B cell (primary cell): ENCODE data around the gene PARD6A. TPM values are rescaled to one million over a fixed set of nuclear protein-coding genes. Genes with fewer than 3 reads are reported as not detected.
A peak's percentile ranks its signal among the peaks of the same experiment; 100 is the strongest.

Experiments
- ATAC-seq: fragments of 200-7000 bp; cut with Tn5 transposase; one replicate; pipeline ENCODE4 v1.10.0; 2021; ENCODE audit warnings: low read depth, mild to moderate bottlenecking, moderate number of reproducible peaks, moderate library complexity
- CTCF ChIA-PET: fragments of 350-600 bp; sonication (Branson Sonifier 250); formaldehyde crosslinking; loops from one replicate; lab custom pipeline; 2021; ENCODE audit warnings: antibody characterized with exemption, inconsistent platforms; lab: Charles Lee
- POLR2A ChIA-PET: fragments of 350-600 bp; sonication (Branson Sonifier 250); formaldehyde crosslinking; loops from one replicate; lab custom pipeline; 2021; ENCODE audit warnings: antibody characterized with exemption; lab: Charles Lee
- DNase-seq: peaks from one replicate; pipeline ENCODE4 v3.0.0; 2013
- H2AFZ ChIP-seq: 2 replicates; pipeline ENCODE4 v1.6.1; 2012; ENCODE audit warnings: mild to moderate bottlenecking, low read depth, low read length; ENCODE audit not compliant: insufficient read depth, poor library complexity, severe bottlenecking
- H3K27ac ChIP-seq, 2 donors: 1 replicate in 1 of 2; 2 replicates in 1 of 2; pipeline ENCODE4 v1.5.1; 2012 to 2013; ENCODE audit warnings: low read length in 2 of 2, mild to moderate bottlenecking in 2 of 2, moderate library complexity in 1 of 2
- H3K27me3 ChIP-seq, 4 experiments: fragments of 200-600 bp in 1 of 4; sonication (generic) in 1 of 4; replicated peaks in 1 of 4; 1 replicate in 2 of 4; 2 replicates in 2 of 4; pipeline versions ENCODE4 v1.6.1 to v1.7.0; 2013 to 2016; ENCODE audit warnings: low read length in 3 of 4, mild to moderate bottlenecking in 2 of 4, mixed read lengths in 1 of 4, moderate library complexity in 1 of 4; ENCODE audit not compliant: insufficient read depth in 4 of 4, control insufficient read depth in 3 of 4; ENCODE audit errors: control extremely low read depth in 1 of 4
- H3K36me3 ChIP-seq, 2 experiments: replicated peaks in 1 of 2; 1 replicate in 1 of 2; 2 replicates in 1 of 2; pipeline versions ENCODE4 v1.6.1 to v1.7.1; 2013; ENCODE audit warnings: low read length in 1 of 2; ENCODE audit not compliant: insufficient read depth in 2 of 2, control insufficient read depth in 1 of 2; ENCODE audit errors: control extremely low read depth in 1 of 2, extremely low read depth in 1 of 2
- H3K4me1 ChIP-seq, 2 donors: fragments of 200-600 bp in 1 of 2; sonication (generic) in 1 of 2; 1 replicate in 1 of 2; 2 replicates in 1 of 2; pipeline versions ENCODE4 v1.5.1 to v1.6.1; 2013 to 2017; ENCODE audit warnings: low read length in 2 of 2; ENCODE audit not compliant: control insufficient read depth in 2 of 2, insufficient read depth in 2 of 2
- H3K4me2 ChIP-seq: replicated peaks from 2 replicates; pipeline ENCODE3; 2012; ENCODE audit warnings: mild to moderate bottlenecking, low read depth, low read length; ENCODE audit not compliant: poor library complexity, severe bottlenecking
- H3K4me3 ChIP-seq, 5 experiments: fragments of 200-600 bp in 1 of 5; sonication (generic) in 1 of 5; 1 replicate in 3 of 5; 2 replicates in 2 of 5; pipeline versions ENCODE4 v1.5.1 to v1.7.0; 2011 to 2016; ENCODE audit warnings: low read length in 4 of 5, mild to moderate bottlenecking in 4 of 5, low read depth in 2 of 5, control low read depth in 1 of 5, moderate library complexity in 1 of 5; ENCODE audit not compliant: insufficient read depth in 1 of 5; ENCODE audit errors: control extremely low read depth in 1 of 5, extremely low read depth in 1 of 5
- H3K79me2 ChIP-seq: fragments of 200-600 bp; sonication (generic); one replicate; pipeline ENCODE4 v1.6.0; 2016; ENCODE audit warnings: low read length; ENCODE audit not compliant: control insufficient read depth, insufficient read depth
- H3K9ac ChIP-seq: fragments of 200-600 bp; sonication (generic); 2 replicates; pipeline ENCODE4 v1.6.1; 2017; ENCODE audit warnings: mild to moderate bottlenecking, low read length, moderate library complexity
- H3K9me3 ChIP-seq, 3 donors: one replicate each; pipeline versions ENCODE4 v1.6.1 to v1.7.1; 2013; ENCODE audit warnings: low read length in 2 of 3; ENCODE audit not compliant: control insufficient read depth in 2 of 3, insufficient read depth in 1 of 3; ENCODE audit errors: control extremely low read depth in 1 of 3
- H4K20me1 ChIP-seq: 2 replicates; pipeline ENCODE4 v1.6.0; 2012; ENCODE audit warnings: mild to moderate bottlenecking, low read length; ENCODE audit not compliant: insufficient read depth, control insufficient read depth, poor library complexity, severe bottlenecking
- H3K27ac Mint-ChIP-seq: one replicate; pipeline ENCODE4 v1.8.0; 2021; ENCODE audit warnings: mixed read lengths
- H3K27me3 Mint-ChIP-seq: one replicate; pipeline ENCODE4 v1.8.0; 2021; ENCODE audit warnings: mixed read lengths
- H3K4me1 Mint-ChIP-seq: one replicate; pipeline ENCODE4 v1.8.0; 2021; ENCODE audit warnings: mixed read lengths
- H3K4me3 Mint-ChIP-seq: one replicate; pipeline ENCODE4 v1.8.0; 2021; ENCODE audit warnings: mixed read lengths
- H3K9me3 Mint-ChIP-seq: one replicate; pipeline ENCODE4 v1.8.0; 2022; ENCODE audit warnings: mixed read lengths; ENCODE audit not compliant: insufficient read depth
- EZH2 ChIP-seq: IDR thresholded peaks from 2 replicates; pipeline ENCODE4 v1.6.1; 2012; ENCODE audit warnings: borderline replicate concordance, low read depth, mild to moderate bottlenecking, moderate library complexity, low read length; ENCODE audit not compliant: insufficient read depth, poor library complexity, severe bottlenecking
- WGBS: methylation state at CpG from one replicate; pipeline ENCODE4 v1.1.5; 2013; ENCODE audit warnings: missing lambda C conversion rate; ENCODE audit not compliant: insufficient coverage; 5-methylcytosine and 5-hydroxymethylcytosine counted together
- intact Hi-C: fragments of 100-400 bp; cut with micrococcal nuclease; formaldehyde crosslinking; loops from one replicate; pipeline ENCODE4 v1.10.0; 2022
- polyA plus RNA-seq: library from polyadenylated mRNA; depleted of rRNA; stranded (reverse); fragments of >200 nt; gene quantifications from 2 replicates; pipeline ENCODE4 v1.2.3, GENCODE V29; 2012
- total RNA-seq, 2 donors: library from RNA; stranded (reverse); fragments of 120-200 nt in 1 of 2; gene quantifications; 1 replicate in 1 of 2; 2 replicates in 1 of 2; pipeline versions ENCODE4 v1.2.3 to v1.2.4, GENCODE V29; 2013 to 2022
- TF ChIP-seq, protein P1 (sequence below): fragments of 200-600 bp; IDR thresholded peaks from one replicate; pipeline ENCODE4 v1.8.0; 2022; ENCODE audit warnings: antibody characterized with exemption, mild to moderate bottlenecking

PARD6A gene
- total and polyA plus RNA-seq, 2 donors (not counting 1 experiment from before 2014, with no cell fraction given): 14.8 to 15.9 TPM

DNA sequence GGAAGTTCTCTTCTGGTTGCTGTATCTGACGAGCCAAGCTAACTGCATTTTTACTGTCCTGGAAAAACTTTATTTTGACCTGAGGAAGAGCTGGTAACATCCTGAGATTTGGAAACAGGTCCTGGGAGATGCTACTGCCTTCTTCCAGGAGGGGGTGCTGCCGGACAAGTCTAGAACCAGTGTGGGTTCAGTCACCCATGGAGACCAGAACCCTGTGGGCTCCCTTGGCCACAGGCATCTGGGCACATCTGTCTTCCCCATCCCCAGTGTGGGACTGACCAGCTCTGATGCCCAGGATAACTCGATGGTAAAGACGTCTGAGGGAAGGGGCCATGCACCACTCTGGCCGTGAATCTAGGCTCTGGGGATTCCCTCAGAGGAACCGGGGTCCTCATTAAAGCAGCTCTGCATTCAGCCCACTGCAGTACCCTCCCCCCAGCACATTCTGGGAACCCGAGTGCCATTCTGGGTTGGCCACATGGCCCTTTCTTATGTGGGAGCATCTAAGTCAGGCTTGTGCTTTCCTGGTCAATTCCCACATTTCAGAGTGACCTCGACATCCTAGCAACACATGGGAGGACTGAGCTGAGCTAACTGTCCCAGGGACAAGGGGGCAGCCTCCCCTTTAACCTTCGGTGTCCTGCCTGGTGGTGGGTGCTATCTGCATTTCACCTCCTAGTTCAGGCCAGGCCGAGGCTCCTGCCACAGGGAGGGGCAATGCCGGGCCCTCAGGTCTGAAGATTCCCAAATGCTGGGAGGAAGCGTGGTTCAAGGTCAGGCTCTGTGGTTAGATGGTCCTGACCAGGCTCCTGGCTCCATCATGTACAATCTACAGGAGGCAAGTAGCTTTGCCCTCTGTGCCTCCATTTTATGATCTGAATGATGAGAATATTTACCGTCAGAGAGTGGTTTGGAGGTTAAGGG, 12.2 kb downstream of the PARD6A start:
- ChIA-PET POLR2A (interaction anchor here (0.5 to 2.0 kb wide), 4 partner anchors 13 to 695 kb away, joined by 3 to 4 read pairs (median 3); partner anchors contain the start of gene GFOD2), CTCF (interaction anchor here (0.6 to 11.7 kb wide), 42 partner anchors 9 to 393 kb away, joined by 3 to 136 read pairs (median 5); partner anchors contain the start of genes ACD, CTRL, EDC4 and GFOD2)
- peak; percentile 23 for ATAC-seq
- no peaks in the 10 kb centered on the region for H3K27me3 Mint-ChIP-seq
- peak overlapping the region; percentile 41 for H3K27ac Mint-ChIP-seq
- no peak overlapping the region for H3K9ac ChIP-seq
- H3K4me3 Mint-ChIP-seq: no peak overlapping the region
- intact Hi-C loops: loop anchor here (1.0 to 2.0 kb wide), 4 partner anchors 46 to 391 kb away; partner anchors contain the start of gene GFOD2
- H3K9me3 ChIP-seq: no peaks in the 10 kb centered on the region
- DNase-seq: peak; percentile 77
- TF ChIP-seq EZH2: no peak
- TF ChIP-seq, protein P1, sequence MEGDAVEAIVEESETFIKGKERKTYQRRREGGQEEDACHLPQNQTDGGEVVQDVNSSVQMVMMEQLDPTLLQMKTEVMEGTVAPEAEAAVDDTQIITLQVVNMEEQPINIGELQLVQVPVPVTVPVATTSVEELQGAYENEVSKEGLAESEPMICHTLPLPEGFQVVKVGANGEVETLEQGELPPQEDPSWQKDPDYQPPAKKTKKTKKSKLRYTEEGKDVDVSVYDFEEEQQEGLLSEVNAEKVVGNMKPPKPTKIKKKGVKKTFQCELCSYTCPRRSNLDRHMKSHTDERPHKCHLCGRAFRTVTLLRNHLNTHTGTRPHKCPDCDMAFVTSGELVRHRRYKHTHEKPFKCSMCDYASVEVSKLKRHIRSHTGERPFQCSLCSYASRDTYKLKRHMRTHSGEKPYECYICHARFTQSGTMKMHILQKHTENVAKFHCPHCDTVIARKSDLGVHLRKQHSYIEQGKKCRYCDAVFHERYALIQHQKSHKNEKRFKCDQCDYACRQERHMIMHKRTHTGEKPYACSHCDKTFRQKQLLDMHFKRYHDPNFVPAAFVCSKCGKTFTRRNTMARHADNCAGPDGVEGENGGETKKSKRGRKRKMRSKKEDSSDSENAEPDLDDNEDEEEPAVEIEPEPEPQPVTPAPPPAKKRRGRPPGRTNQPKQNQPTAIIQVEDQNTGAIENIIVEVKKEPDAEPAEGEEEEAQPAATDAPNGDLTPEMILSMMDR: peak; percentile 81
- peaks cover 39% of the 10 kb centered on the region for H3K4me1 Mint-ChIP-seq
- H3K36me3 ChIP-seq: no peaks in the 10 kb centered on the region
- no peaks in the 10 kb centered on the region for H3K27me3 ChIP-seq
- 57% methylated on average over 11 of the region's 13 CpGs for WGBS
- no peaks in the 10 kb centered on the region for H4K20me1 ChIP-seq
- H2AFZ ChIP-seq: no peak overlapping the region
- H3K4me2 ChIP-seq: peak overlapping the region; percentile 21
- no peaks in the 10 kb centered on the region for H3K79me2 ChIP-seq
- no peaks in the 10 kb centered on the region for H3K9me3 Mint-ChIP-seq
- H3K4me1 ChIP-seq: peaks cover 23 to 37% of the 10 kb centered on the region in 2 donors
- no peak overlapping the region for H3K27ac ChIP-seq
- no peak overlapping the region for H3K4me3 ChIP-seq
